ENCODE results near the gene ZNF462.
"Not testable (repeated sequence)": the region's sequence is repeated elsewhere in the genome, so short reads cannot be mapped to it uniquely, and the experiment has no call there.

ZNF462 gene

DNA sequence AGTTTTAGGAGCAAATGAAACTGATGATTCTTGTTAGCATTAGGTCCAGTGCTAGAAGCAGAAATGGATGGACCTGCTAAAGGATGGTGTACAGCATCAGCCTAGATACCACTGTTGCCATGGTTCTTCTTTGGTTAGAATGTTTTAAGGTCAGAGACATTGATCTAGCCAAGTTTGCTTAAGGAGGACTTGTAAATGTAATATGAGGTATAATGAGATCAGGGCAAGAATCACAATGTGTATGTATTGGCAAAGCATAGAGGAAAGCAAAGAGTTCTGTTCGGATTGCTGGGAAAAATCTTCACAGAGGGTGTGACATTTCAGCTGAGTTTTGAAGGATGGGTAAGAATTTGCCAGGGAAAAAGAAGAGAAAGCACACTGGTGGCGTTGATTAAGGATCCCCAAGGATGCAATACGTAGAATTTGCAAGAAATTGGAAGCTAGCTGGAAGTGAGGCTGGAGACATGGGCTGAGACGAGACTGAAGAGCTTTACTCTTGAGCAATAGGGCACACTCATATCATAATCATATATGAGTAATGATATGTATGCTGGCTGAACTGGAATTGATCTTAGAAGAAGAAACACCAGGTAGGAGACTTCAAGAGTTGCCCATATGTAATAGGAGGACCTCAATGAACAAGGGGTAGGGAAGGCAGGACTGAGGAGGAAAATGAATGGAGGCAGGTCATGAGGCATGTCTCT is 102.0 kb downstream of the ZNF462 start:
- no peak for DNase-seq

DNA sequence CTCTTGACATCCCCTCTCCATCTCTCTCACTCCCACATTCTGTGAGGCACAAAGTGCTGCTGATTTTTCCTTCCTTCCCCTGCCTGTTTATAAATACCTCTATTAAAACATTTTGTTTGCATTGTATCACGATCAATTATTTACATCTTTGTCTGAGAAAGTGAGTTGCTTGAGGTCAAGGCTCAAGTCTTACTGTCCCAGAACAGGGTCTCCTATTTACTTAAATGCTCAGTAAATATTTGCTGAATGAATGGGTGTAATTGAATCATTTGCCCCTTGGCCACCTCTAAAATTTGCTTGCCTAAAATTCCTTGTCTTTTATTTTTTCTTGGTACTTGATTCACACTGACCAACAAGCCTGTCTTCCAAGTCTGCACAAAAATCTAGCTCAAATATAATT is 103.5 kb downstream of the ZNF462 start:
- no peak for DNase-seq

DNA sequence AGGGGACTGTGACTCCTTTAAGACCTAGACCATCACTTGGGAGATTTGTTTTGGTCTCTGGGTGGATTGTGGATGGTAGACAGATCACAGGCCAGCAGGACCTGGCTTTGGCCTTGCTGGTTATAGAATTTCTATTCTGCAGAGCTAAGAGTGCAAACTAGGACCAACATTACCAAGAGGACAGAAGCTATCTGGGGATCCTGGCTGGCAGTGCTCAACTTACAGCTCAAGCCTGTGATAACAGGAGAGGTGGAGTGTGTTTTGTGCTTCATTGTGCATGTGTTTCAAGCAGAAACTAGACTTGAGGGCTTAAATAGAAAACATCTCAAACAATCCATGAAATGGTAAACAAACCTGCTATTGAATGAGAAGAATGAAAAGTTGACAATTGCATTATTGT is 106.7 kb downstream of the ZNF462 start:
- no peak for DNase-seq

DNA sequence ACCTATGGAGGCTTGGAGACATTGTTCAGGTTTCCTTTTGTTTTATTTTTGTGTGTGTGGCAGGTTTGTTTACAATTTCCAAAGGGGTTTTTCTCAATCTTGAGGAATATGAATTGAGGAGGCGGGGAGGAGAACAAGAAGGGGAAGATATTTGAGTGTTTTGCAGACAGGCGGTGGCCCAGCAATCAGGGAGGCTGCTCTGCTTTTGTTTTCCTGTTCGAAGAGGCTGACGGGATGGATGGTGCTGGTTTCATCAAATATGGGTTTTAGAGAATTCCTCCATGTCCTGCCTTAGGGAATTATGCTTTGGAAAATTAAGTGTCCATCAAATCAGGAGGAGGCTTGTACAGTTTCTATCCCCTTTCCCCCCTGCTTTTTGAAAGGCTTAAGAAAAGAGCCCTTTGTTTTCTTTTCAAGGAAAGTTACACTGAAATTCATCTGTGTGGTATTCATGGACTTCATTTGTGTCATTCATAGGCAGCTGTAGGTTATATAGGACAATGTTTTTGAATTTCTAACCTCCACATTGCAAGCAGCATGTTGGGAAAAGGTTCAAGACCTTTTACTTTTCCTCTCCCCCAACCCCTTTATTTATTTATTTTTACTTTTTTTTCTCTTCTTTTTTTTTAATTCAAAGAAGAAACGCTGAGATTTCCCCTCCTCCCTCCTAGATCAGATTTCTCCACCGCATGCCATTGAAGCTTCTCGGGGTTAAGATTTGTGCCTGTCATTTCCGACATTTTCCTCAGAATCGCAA is 107.4 kb downstream of the ZNF462 start:
- no peak for DNase-seq

DNA sequence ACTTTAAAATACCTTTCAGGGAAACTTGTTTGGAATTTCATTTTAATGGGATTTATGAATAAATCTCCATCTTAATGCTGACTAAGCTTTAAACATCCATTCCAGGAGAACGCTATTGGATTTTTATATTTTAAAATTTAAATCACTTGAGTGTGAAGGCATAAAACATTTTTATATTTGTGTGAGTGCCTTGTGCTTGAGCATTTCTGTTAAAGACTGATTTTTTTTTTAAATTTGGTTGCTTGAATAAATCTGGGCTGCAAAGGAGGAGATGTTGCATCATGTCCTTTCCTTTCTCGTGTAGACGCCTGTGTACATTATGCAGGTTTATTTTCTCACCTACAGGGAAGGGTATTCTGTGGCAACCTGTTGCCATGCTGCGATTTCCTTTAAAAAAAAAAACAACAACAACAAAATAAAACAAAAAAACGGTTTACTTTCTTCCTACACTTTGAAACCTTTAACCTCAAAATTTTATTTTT is 108.1 kb downstream of the ZNF462 start:
- no peak for DNase-seq

DNA sequence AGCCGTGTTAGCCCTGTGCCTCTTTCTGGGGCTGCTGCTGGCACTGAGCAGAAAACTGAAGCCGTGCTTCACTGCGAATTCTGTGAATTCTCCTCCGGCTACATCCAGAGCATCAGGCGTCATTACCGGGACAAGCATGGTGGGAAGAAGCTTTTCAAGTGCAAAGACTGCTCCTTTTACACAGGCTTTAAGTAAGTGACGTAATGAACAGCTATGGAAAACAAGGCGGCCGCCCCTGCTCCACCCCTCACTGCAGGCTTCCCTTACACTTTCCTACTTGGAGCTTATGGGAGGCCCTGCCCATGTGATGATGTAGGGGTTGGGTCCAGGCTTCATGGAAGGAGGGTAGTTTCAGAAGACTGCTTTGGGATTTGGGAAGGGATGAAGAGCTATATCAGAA is 109.1 kb downstream of the ZNF462 start:
- no peak for DNase-seq

DNA sequence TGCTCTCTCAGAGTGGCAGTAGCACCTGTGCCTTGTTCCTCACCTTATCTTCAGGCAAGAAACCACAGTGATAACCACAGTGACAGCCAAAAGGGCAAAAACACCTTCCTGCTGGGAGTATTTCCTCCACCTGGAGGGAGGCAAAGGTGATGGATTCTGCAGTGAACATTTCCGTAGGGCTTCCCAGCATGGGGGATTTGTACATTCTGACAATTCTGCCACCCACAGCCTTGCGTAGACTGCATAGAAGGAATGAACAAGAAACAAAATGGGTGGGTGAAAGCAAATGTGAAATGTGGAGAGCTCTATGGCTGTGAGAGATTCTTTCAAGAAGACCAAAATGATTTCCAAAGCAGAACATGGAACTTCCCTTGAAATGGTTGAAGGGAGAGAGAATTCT is 111.4 kb downstream of the ZNF462 start:
- no peak for DNase-seq

DNA sequence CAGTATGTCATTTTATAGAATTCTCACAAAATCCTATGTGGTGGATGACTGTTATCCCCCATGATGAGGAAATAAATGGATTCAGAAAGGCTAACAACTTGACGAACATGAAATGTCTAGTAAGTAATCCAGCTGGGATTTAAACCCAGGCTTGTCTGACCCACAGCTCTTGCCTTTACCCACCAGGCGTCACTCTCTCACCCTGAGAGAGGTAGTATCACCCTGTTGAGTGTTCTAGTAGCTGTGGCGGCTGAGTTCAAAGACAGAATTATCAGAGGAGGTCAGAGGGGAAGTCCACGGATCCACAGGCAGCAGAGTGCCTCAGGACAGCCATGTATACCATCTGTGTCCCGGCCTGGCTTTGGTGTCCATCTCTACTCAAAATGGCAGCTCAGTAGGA is 113.8 kb downstream of the ZNF462 start:
- no peak for DNase-seq

DNA sequence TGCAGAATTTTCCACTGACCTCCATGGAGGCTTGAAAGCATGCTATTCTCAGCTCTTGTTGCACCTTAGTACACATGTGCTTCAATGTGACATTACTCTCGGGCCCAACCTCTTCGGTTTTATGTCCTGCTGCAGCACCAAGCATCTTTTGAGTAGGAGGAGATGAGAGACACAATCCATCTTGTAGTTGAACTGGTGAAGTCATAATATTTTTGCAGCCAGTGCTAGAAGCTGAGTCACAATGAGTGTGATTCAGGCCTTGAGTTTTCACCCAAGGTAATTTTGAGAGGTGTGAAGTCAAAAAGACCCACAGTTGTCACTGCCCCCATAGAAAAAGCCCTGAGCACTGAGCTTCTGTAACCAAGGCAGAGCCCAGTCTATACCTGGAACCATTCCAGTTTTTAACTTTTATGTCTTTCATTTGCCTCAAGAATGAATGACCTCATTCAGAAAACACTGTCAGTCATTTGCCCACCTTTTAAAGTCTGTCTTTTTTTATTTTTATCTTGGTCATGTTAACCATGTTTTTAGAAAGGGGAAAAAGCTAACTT is 117.7 kb downstream of the ZNF462 start:
- no peak for DNase-seq

DNA sequence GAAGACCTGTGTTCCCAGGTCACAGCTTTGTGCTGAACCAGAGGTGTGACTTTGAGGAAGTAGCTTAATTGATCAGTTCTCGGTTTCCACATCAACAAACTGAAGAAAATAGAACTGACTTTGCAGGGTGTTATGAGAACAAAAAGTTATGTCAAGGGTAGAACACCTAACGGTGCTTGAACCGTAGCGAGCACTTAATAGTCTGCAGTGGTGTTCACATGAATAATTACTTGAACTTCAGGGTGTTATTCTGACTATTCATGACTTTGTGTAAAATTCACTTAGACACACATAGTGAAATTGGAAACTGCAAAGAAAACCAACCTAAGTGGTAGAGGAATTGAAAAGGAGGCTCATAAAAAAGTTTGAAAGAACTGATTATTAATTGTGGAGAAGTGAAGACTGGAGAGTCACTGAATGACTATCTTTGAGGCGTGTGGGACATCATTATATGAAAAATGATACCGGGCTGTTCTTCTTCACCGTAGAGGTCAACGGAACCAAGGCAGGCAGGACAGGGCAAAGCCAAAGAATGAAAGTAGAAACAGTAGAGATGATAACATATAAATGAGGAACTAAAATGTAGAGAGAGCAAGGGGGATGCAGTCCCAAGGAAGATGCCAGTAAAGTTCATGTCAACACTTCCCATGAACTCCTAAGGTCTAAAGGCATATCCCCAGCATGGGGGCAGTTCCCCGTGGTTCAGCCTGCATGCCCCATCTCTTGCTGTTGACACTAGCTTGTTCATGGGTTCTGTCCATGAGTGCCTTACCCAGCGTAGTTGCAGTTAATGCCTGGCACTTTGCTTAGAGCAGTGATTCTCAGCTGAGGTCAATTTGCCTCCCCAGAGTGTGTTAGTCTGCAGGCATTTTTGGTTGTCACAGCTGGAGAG is 118.7 kb downstream of the ZNF462 start:
- no peak for DNase-seq

DNA sequence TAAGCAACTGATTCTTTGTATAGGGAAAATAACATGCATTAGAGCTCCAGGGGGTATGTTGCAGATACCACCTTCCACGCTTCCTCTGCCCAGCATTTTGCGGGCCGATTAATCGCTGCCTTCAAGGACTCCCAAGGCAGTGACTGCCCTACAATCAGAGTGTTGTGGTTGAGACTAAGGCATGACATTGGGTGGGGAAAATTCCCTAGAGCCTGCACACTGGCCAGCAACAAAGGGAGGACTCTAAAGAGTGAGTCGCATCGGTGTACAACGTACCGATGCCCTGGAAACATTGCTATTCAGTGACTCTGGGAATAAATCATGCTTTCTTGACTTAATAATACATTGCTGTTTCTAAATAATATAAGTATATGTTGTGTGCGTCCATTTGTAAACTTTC is 119.7 kb downstream of the ZNF462 start:
- DNase-seq: no peak

DNA sequence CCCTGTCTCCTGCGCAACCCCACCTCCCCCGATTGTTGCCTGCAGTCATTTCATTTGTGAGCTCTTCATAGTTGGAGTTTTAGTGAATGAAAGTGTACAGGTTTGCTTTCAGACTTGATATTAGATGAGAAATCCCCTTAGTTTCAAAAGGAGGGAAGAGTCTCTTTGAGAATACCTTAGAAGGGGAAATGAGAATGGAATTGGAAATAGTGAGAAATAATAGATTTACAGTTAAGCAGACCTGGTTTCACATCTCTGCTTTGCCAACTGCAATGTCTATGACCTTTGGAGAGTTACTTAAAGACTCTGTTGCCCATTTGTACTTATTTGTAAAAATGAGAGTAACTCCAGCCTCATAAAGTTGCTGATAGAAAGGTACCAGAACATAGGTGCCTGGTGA is 120.4 kb downstream of the ZNF462 start:
- no peak for DNase-seq

DNA sequence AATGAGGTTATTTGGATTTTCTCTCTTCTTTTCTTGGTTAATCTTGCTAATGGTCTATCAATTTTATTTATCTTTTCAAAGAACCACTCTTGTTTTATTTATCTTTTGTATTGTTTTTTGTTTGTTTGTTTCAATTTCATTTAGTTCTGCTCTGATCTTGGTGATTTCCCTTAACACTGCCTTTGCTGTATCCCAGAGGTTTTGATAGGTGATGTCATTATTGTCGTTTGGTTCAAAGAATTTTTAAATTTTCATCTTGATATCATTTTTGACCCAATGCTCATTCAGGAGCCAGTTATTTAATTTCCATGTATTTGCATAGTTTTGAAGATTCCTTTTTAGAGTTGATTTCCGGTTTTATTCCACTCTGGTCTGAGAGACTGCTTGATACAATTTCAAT is 126.9 kb downstream of the ZNF462 start:
- not testable (repeated sequence) for DNase-seq

DNA sequence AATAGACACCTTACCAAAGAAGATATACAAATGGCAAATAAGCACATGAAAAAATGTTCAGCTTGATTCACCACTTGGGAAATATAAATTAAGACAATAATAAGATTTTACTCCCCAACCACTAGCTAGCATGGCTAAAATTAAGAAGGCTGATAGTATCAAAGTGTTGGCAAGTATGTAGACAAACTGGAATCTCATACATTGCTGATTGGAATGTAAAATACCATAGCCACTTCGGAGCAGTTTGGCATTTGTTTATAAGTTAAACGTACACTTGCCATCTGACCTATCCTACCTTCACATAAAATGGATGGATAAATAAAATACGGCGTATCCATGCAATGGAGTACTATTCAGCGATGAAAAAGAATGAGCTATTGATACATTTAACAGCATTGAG is 129.2 kb downstream of the ZNF462 start:
- no peak for DNase-seq

DNA sequence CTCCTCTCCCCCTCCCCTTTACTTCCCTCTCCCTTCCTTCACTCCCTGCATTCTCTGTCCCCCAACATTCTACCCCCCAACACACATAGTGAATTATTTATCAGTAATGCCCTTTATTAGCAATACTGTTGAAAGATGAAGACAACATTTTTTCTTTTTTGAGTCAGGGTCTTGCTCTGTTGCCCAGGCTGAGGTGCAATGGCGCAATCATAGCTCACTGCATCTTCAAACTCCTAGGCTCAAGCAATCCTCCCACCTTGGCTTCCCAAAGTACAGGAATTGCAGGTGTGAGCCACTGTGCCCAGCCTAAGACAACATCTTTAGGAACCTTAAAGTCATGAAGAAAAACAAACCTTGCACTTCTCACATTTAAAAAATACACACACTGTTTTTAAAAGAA is 130.6 kb downstream of the ZNF462 start:
- DNase-seq: no peak

DNA sequence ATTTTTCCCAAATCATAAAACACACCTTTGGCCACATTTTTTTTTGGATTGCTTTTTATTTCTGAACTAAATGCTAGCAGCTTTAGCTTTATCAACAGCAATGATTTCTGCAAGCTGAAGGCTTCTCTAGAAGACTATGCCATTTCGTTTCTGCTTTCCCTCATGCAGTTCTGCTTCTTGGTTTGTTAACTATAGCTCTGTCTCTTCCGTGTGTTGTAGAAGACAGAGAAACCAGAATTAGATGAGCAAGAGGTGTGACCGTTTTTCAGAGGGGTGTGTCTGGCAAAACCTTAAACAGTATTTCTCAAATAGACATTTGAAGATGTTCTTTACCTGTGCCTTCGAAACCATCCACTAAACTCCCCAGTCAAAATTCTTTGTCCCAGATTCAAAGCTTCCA is 131.5 kb downstream of the ZNF462 start:
- DNase-seq: no peak

DNA sequence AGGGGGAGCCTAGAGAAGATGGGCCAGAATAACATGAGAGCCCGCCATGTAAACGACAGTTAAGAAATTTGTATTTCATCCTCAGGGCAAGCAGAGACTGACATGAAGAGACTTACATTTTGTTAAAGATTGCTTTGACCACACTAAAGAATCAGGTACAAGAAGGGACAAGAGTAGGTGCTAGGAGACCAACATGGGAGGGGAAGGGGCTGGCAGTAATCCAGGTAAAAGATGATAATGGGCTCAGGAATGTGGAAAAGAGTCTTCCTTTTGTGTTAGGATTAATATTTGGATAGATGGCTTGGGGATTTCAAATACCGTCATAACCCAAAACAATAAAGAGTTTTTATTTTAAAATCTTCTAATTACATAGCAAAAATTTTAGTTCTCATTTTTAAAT is 137.3 kb downstream of the ZNF462 start:
- DNase-seq: no peak

DNA sequence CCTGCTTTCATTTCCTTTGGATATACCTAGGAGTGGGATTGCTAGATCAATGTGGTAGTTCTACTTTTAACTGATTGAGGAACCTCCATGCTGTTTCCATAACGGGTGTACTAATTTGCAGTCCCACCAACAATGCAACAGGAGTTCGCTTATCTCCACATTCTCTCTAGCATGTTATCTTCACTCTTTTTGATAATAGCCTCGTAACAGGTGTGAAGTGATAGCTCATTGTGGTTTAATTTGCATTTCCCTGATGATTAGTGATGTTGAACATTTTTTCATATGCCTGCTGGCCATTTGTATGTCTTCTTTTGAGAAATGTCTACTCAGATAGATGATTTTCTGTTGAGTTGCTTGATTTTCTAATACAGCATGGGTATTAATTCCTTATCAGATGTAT is 142.2 kb downstream of the ZNF462 start:
- DNase-seq: no peak

DNA sequence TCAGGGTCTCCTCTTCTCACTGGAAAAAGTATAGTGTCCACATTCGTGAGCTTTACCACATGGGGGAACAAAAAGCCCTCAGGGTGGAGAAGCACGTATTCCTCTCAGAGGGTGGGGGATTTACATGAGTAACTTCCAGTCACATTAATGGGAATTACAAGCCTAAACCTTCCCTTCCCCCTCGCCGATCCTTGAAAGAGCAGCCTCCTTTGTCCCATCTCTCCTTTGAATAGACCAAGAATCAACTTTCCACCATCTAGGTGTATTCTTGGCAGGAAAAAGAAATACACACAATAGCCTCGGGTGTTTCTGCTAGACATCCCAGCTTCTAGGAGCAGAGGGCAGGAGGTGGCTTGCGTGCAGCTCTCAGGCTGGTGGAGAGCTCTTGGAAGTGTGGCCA is 144.4 kb downstream of the ZNF462 start:
- DNase-seq: no peak

DNA sequence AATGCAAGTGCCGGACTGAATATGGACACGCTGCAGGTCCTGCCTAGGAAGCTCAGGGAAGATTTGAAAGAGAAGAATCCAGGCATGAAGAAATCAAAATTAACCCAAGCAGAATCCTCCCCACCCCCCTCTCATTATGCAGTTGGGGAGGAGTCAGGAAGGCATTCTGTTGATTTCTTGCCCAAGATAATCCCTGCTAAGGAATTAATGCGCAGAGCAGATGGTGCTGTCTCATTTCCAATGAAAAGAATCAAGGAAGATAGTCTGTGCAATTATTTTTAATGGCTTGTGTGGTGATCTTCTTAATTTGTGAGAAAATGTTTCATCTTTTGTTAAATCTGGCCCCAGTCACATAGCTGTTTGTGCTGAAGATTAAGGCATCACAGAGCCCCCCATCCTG is 145.0 kb downstream of the ZNF462 start:
- no peak for DNase-seq

DNA sequence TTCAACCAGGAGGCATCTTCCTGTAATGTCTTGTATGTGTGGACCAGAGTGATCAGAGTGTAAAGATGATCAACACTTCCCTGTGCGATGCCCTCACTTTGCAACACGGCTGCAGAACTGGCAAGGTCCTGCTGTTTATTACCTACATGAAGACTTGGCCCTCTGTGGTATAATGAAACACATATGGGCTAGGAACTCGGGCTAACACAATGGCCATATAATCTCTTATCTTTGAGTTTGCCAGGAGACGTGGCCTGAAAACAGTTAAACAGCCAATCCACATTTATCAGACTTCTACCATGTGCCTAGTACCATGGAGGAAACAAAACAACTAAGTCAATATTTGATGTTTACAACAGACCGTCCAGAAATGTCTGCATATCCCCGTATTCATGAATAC is 145.5 kb downstream of the ZNF462 start:
- DNase-seq: no peak

DNA sequence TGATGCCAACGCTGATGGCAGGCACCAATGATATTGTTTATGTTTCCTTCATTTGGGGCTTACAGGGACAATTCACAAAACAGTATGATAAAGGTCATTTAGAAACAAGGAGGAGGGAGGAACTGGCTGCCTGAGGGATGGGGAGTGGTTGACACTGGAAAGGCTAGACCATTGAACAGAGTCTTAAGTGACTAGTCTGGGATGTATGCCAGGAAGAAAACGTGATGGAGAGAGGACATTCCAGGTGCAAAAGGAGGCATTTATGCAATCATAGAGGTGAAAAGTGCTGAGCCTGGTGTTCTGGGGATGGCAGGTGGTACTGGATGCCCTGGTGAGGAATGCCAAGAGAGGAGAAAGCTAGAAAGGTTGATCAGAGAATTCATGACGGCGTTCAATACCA is 153.4 kb downstream of the ZNF462 start:
- no peak for DNase-seq

DNA sequence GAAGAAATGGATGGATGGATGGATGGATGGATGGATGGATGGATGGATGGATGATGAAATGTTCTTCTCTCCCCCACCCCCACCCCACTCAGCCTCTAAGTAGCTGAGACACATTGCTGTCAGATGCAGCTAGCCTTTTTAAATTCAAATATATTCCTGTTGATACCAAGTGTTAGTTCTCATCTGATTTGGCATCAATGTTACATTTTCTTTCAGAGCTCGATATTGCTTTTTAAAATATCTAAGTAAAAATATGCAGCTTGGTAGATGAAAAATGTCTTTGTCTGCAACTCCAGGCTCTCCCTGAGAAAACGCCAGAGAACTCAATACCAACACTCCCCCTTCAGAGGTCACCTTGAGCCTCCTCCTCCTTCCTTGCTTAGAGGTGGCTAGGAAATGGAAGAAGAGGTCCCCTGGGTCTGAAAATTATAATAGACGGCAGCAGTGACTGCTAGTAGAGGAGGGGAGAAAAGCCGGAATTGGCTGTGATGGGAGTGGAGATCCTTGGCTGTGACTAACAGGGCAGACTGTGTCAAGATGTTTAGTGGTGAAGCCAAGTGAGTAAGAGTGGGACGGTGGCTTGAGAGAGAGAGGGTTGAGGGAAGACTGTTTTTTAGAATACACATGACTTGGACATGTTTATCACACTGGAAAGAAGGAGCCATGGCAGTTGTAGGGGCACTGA is 156.0 kb downstream of the ZNF462 start:
- DNase-seq: no peak

Data from cerebellar nuclear complex (tissue), 1 donor.